ENCODE data around the gene PGGHG. TPM values are rescaled to one million over a fixed set of nuclear protein-coding genes. Genes with fewer than 3 reads are reported as not detected.
"Not testable (repeated sequence)": the region's sequence is repeated elsewhere in the genome, so short reads cannot be mapped to it uniquely, and the experiment has no call there.

The PGGHG gene
- total RNA-seq, 1 donor from 2014 or later = 32.5 TPM

GRCh38 chr11:309979-310572 is 21.1 kb downstream of the PGGHG start:
- peaks cover 52% of the 10 kb centered on the region for H3K4me1 Mint-ChIP-seq (ENCODE audit: unreplicated experiment)

GRCh38 chr11:311013-311748 is 22.3 kb downstream of the PGGHG start:
- Mint-ChIP-seq H3K27me3 (peaks cover 27% of the 10 kb centered on the region), H3K4me3 (peak overlapping the region; percentile 80), H3K4me1 (ENCODE audit: unreplicated experiment) (peaks cover 43% of the 10 kb centered on the region)
- not testable (repeated sequence) for H3K9me3 Mint-ChIP-seq; H3K36me3 Mint-ChIP-seq; H3K27ac Mint-ChIP-seq; DNase-seq (ENCODE audit: extremely low spot score, unreplicated experiment)

More at GRCh38 chr11:309979-310572, 21.1 kb downstream of the PGGHG start:
- not testable (repeated sequence) for H3K36me3 Mint-ChIP-seq; DNase-seq (ENCODE audit: extremely low spot score, unreplicated experiment); H3K9me3 Mint-ChIP-seq
- Mint-ChIP-seq H3K27me3 (peaks cover 27% of the 10 kb centered on the region), H3K27ac (peak overlapping the region; percentile 98), H3K4me3 (peak overlapping the region; percentile 90)

GRCh38 chr11:312092-312816 is 23.3 kb downstream of the PGGHG start:
- H3K27ac Mint-ChIP-seq = peak overlapping the region; percentile 39
- H3K27me3 Mint-ChIP-seq = peaks cover 37% of the 10 kb centered on the region
- no peaks in the 10 kb centered on the region for H3K9me3 Mint-ChIP-seq
- DNase-seq (ENCODE audit: extremely low spot score, unreplicated experiment) = no peak
- TF ChIP-seq CTCF (conservative IDR thresholded peaks at IDR 0.05) = no peak
- peak overlapping the region; percentile 92 for H3K4me3 Mint-ChIP-seq
- peaks cover 4% of the 10 kb centered on the region for H3K36me3 Mint-ChIP-seq
- peaks cover 50% of the 10 kb centered on the region for H3K4me1 Mint-ChIP-seq (ENCODE audit: unreplicated experiment)

GRCh38 chr11:313304-313786 is 24.4 kb downstream of the PGGHG start:
- no peak for TF ChIP-seq CTCF (conservative IDR thresholded peaks at IDR 0.05)
- no peaks in the 10 kb centered on the region for H3K9me3 Mint-ChIP-seq
- H3K4me1 Mint-ChIP-seq (ENCODE audit: unreplicated experiment) = peaks cover 50% of the 10 kb centered on the region
- peak overlapping the region; percentile 92 for H3K4me3 Mint-ChIP-seq
- DNase-seq (ENCODE audit: extremely low spot score, unreplicated experiment) = no peak
- peak overlapping the region; percentile 78 for H3K27ac Mint-ChIP-seq
- peaks cover 37% of the 10 kb centered on the region for H3K27me3 Mint-ChIP-seq
- peaks cover 4% of the 10 kb centered on the region for H3K36me3 Mint-ChIP-seq

- Mint-ChIP-seq H3K4me1 (ENCODE audit: unreplicated experiment) (peaks cover 47% of the 10 kb centered on the region), H3K4me3 (peak within 1 kb of the TSS; percentile 92)
These were observed 25.0 kb downstream of the PGGHG start, which contains the start of gene IFITM1 for GRCh38 chr11:313787-314553. Gene IFITM1 (plus strand): TSS chr11:314040. CDS start chr11:314171, 131 bp downstream.

GRCh38 chr11:314554-314875 is 25.6 kb downstream of the PGGHG start:
- peaks cover 42% of the 10 kb centered on the region for H3K4me1 Mint-ChIP-seq (ENCODE audit: unreplicated experiment)
- not testable (repeated sequence) for H3K9me3 Mint-ChIP-seq; H3K36me3 Mint-ChIP-seq; DNase-seq (ENCODE audit: extremely low spot score, unreplicated experiment)
- peak overlapping the region; percentile 92 for H3K4me3 Mint-ChIP-seq
- H3K27me3 Mint-ChIP-seq = peaks cover 31% of the 10 kb centered on the region
- peak overlapping the region; percentile 78 for H3K27ac Mint-ChIP-seq

More at GRCh38 chr11:313787-314553, 25.0 kb downstream of the PGGHG start, which contains the start of gene IFITM1:
- Mint-ChIP-seq H3K9me3 (no peaks in the 10 kb centered on the region), H3K36me3 (peaks cover 4% of the 10 kb centered on the region), H3K27me3 (peaks cover 37% of the 10 kb centered on the region), H3K27ac (peak within 1 kb of the TSS; percentile 78)
- TF ChIP-seq CTCF (conservative IDR thresholded peaks at IDR 0.05) = no peak
- DNase-seq (ENCODE audit: extremely low spot score, unreplicated experiment) = no peak

Data from type B pancreatic cell (in vitro differentiated cells).